Endothelial cell of umbilical vein (primary cell): ENCODE measurements around the gene SAE1.

Experiments used
- CTCF ChIP-seq, 2 donors: IDR thresholded peaks; 1 replicate in 1 of 2; 2 replicates in 1 of 2; pipeline ENCODE4 v1.5.1; 2011; ENCODE audit warnings: low read length in 2 of 2, mild to moderate bottlenecking in 2 of 2, moderate library complexity in 2 of 2, control low read depth in 1 of 2, inconsistent platforms in 1 of 2, low read depth in 1 of 2; ENCODE audit not compliant: insufficient read depth in 1 of 2; ENCODE audit errors: extremely low read depth in 1 of 2
- EZH2 ChIP-seq: IDR thresholded peaks from 2 replicates; pipeline ENCODE4 v1.6.1; 2012; ENCODE audit warnings: borderline replicate concordance, low read depth, mild to moderate bottlenecking, moderate library complexity, low read length, inconsistent platforms; ENCODE audit not compliant: severe bottlenecking
- JUN ChIP-seq: IDR thresholded peaks from 2 replicates; pipeline ENCODE4 v1.6.1; 2011; ENCODE audit warnings: borderline replicate concordance, low read depth; ENCODE audit not compliant: insufficient read length, insufficient read depth
- MAX ChIP-seq: IDR thresholded peaks from 2 replicates; pipeline ENCODE4 v1.6.1; 2011; ENCODE audit not compliant: insufficient read depth, insufficient read length
- POLR2A ChIP-seq: IDR thresholded peaks from 2 replicates; pipeline ENCODE4 v1.6.1; 2012; ENCODE audit warnings: low read depth, mild to moderate bottlenecking, control low read depth, low read length
- POLR2AphosphoS5 ChIP-seq: IDR thresholded peaks from 2 replicates; pipeline ENCODE4 v1.6.1; 2012; ENCODE audit warnings: low read depth, mild to moderate bottlenecking, control low read depth, low read length, moderate library complexity; ENCODE audit not compliant: insufficient read depth

GRCh38 chr19:47257411-47258169 is 127.0 kb downstream of the SAE1 start:
- no peak for TF ChIP-seq CTCF (IDR thresholded peaks at IDR 0.05; ENCODE audit: extremely low read depth in 1 of 2, insufficient read depth in 1 of 2, low read depth in 1 of 2, low read length in 2 of 2)
- peak; percentile 85 for TF ChIP-seq POLR2A
- no peak for TF ChIP-seq EZH2
- TF ChIP-seq MAX: no peak
- TF ChIP-seq POLR2AphosphoS5: peak; percentile 89
- TF ChIP-seq JUN: no peak
